Nucleus accumbens (tissue), 56 donors: ENCODE results near the gene DDR1.
"Not testable (repeated sequence)": the region's sequence is repeated elsewhere in the genome, so short reads cannot be mapped to it uniquely, and the experiment has no call there.

Source experiments
- DNase-seq, 56 donors: peaks; one replicate each; lab custom pipeline; 2025; lab: John Stamatoyannopoulos, UW

The DDR1 gene

DNA sequence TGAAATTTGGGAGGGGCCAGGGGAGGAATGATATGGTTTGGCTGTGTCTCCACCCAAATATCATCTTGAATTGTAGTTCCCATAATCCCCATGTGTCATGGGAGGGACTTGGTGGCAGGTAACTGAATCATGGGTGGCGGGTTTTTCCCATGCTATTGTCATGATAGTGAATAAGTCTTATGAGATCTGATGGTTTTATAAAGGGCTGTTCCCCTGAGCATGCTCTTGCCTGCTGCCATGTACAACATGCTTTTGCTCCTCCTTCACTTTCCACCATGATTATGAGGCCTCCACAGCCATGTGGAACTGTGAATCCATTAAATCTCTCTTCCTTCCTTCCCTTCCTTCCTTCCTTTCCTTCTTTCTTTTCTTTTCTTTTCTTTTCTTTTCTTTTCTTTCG lies 31.9 kb upstream of the DDR1 start:
- DNase-seq = not testable (repeated sequence)

DNA sequence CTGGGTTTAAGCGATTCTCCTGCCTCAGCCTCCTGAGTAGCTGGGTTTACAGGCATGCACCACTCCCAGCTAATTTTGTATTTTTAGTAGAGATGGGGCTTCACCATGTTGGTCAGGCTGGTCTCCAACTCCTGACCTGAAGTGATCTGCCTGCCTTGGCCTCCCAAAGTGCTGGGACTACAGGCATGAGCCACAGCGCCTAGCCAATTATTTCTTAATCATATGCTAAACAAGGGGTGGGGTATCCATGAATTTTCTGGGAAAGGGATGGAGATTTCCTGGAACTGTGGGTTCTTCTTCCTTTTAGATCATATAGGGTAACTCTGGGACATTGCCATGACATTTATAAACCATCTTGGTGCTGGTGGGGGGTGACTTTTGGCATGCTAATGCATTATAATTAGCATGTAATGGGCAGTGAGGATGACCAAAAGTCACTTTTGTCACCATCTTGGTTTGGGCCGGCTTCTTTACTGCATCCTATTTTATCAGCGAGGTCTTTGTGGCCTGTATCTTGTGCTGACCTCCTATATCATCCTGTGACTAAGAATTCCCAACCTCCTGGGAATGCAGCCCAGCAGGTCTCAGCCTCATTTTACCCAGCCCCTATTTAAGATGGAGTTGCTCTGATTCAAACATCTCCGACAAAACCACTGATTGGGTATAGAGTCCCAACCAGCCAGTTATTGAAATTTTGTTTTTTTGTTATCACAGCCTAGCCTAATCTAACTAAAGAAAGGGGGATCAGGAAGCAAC lies 29.9 kb upstream of the DDR1 start:
- DNase-seq = no peak

DNA sequence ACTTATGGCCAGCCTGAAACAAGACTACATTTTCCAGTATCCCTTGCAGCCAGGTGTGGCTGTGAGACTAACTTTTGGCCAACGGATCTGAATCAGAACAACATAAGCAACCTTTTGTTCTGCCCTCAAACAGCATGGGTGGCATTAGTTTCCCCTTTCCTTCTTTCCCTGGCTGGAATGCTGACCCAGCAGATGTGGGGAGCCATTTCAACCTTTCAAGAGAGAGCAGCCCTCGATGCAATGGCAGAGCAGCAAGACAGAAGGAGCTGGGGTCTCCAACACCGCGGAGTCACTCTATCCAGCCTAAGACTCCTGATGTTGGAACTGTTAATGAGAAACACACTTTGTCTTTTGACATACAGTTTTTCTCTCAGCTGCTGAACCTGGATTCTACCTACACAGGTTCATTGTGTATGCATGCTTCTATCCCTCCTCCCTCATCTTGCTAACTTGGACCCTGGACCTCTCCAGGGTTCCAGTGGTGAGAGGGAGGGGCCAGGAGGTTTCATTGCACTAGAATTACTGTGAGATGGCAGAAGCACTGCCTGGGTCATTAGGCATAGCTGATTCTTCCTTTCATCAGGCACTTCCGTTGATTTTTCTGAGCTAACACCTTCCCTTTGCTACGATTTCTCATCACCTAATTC lies 28.8 kb upstream of the DDR1 start:
- DNase-seq = no peak

DNA sequence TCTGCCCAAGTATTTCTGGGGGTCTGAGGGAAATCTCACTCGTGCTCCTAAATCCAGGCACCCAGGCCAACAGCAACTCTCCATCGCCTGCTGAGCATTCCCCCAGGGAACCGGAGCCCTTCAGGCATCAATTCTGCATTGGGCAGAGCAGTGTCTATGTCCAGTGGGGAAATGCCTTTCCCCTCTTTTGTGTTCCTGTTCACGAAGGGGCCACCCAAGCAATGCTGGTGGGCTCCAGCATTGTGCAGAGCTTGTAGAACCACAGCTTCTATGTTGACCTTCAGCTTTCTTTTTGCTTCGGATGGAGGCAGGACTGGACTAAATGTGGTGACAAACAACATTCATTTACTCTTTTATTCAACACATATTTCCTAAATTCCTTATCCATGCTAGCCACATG lies 27.2 kb upstream of the DDR1 start:
- no peak for DNase-seq

DNA sequence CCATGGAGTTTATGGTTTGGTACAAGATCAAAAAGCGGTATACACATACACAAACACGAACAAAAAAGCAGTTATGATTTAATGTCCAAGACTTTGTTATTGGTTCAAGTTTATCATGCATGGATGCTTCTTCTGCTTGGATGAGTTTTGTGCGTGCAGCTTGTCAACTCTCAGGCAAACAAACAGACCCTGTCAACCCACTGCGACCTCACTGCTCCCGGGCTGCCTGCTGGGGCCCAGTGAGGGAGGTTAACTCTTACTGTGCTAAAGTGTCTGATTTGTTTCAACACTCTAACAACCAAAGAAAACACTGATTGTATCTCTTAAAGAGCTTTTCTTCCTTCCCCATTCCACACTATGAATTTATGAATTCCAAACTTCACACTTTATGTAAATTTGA lies 26.8 kb upstream of the DDR1 start:
- DNase-seq = no peak

DNA sequence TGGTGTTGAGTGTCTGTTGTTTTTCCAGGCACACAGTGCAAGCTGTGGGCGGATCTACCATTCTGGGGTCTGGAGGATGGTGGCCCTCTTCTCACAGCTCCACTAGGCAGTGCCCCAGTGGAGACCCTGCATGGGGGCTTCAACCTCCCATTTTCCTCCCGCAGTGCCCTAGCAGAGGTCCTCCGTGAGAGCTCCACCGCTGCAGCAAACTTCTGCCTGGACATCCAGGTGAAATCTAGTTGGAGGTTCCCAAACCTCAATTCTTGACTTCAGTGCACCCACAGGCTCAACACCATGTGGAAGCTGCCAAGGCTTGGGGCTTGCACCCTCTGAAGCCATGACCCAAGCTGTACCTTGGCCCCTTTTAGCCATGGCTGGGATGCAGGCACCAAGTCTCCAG lies 24.6 kb upstream of the DDR1 start:
- not testable (repeated sequence) for DNase-seq

DNA sequence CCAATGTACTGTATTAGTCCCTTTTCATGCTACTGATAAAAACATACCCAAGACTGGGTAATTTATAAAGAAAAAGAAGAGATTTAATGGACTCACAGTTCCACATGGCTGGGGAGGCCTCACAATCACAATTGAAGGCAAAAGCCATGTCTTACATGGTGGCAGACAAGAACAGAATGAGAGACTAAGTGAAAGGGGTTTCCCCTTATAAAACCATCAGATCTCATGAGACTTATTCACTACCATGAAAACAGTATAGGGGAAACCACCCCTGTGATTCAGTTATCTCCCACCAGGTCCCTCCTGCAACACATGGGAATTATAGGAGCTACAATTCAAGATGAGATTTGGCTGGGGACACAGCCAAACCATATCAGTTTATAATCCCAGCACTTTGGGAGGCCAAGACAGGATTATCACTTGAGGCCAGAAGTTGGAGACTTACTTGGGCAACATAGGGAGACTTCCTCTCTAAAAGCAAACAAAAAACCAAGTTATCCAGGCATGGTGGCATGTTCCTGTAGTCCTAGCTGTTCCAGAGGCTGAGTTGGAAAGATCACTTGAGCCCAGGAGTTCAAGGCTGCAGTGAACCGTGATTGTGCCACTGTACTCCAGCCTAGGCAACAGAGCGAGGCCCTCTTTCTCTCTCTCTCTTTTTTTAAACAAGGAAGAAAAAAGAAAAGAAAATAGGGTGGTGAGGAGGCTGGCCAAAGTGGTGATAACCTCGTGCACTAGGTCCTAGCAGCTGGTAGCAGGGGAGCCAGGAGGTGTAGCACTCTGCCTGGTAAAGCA lies 22.9 kb upstream of the DDR1 start:
- DNase-seq = no peak

DNA sequence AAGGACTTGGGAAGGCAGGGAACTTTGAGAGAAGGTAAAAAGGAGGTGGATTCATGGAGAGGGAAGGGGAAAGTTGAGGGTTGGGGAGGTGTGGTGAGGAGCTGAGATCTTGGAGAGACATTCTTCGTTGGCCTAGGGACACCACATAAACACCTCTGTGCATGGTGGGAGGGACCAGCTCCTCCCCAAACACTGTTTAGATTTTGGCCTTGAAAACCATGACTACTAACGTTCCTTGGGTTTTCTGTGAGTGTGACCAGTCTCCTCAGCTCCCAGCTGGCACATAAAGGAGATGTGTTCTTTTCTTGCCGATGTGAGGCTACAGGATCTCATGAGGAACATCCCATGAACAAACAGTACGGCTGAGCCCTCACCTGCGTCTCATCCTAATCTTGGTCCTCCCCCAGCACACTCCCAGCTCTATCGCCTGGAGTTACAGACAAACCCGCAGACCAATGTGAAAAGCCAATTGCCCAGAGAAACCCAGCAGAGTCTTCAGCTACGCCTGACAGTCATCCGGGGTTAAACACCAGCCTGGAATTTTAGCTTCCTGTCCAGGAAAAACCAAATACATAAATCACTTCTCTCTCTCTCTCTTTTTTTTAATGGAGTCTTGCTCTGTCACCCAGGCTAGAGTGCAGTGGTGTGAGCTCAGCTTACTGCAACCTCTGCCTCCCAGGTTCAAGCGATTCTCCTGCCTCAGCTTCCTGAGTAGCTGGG lies 22.0 kb upstream of the DDR1 start:
- DNase-seq = no peak

DNA sequence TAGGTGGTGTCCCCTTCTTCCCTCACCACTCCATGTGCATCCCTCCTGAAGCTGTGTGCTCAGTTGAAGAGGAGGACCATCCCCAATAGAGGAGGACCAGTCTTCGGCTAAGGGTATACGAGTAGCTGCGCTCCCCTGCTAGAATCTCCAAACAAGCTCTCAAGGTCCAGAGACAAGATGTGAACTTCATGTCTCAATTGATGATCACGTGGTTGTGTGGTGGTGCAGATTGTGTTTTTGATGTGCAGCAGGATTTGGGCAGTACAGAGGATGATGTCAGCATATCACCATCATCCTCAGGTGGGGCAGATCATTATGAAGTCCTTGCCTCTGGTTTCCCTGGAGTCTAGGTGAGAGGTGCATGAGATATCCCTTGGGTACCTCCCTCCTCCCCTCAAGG lies 20.0 kb upstream of the DDR1 start:
- no peak for DNase-seq

DNA sequence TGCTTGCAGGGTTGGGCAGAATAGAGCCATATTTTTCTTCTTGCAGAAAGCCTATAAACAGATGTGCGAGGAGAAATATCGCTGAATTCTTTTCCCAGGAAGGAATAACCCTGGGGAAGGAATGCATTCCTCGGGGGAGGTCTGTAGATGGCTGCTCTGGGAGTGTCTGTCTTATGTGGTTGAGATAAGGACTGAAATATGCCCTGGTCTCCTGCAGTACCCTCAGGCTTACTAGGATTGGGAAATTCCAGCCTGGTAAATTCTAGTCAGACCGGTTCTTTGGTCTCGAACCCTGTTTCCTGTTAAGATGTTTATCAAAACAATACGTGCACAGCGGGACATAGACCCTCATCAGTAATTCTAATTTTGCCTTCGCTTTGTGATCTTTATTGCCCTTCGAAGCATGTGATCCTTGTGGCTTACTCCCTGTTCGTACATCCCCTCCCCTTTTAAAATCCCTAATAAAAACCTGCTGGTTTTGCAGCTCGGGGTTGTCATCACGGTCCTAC lies 15.0 kb upstream of the DDR1 start:
- not testable (repeated sequence) for DNase-seq

DNA sequence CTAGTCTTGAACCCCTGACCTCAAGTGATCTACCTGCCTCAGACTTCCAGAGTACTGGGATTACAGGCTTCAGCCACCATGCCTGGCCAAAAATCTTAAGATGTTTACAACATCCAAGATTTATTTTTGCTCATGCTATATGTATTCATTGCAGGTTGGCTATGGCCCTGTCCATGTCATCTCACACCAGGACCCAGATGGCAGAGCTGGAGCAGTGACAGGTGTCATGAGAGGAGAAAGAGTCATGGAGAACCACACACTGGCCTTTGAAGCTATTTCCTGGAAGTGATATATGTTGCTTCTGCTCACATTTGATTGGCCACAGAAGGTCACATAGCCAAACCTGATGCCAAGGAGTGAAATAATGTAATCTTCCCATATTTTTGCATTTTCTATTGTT lies 13.8 kb upstream of the DDR1 start:
- no peak for DNase-seq

DNA sequence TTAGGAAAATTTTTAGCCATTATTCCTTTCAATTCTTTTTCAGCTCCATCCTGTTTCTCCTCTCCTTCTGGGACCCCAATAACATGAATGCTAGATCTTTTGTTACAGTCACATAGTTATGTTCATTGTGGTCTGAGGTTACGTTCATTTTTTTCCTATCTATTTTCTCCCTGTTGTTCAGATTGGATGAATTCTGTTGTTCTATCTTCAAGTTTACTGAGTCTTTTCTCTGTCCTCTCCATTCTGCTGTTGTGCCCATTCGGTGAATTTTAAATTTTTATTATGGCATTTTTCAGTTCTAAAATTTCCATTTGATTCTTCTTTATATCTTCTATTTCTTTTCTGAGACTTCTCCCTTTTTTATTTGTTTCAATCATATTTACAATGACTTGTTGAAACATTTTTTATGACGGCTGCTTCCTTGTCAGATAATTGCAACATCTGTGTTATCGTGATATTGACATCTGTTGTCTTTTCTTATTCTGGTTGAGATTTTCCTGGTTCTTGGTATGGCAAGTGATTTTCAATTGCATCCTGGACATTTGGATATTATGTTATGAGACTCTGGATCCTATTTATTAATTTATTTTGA lies 12.6 kb upstream of the DDR1 start:
- DNase-seq = no peak

DNA sequence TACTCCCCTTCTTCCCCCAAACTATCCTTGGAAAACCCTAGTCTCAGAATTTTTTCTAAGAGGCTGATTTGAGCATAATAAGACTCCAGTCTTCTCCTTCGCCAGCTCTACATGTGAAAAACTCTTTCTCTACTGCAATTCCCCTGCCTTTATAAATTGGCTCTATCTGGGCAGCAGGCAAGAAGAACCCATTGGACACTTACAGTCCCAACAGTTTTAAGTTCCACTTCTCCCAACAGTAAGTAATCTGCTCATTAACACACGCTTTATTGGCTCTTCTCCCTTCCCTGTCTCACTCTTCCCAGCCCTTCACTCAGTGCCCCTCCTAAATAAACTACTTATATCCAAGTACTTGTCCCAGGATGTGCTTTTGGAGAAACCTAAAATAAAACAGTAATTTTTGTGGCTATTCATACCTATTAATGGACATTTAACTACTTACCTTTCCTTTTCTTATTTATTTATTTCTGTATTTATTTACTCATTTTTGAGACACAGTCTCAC lies 11.1 kb upstream of the DDR1 start:
- no peak for DNase-seq

DNA sequence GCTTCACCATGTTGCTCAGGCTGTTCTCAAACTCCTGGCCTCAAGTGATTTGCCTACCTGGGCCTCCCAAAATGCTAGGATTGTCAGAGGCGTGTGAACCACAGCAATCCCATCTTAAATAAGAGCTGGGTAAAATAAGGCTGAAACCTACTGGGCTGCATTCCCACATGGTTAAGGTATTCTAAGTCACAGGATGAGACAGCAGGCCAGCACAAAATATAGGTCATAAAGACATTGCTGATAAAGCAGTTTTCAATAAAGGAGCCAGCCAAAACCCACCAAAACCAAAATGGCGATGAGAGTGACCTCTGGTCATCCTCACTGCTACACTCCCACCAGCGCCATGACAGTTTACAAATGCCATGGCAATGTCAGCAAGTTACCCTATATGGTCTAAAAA lies 10.5 kb upstream of the DDR1 start:
- DNase-seq = not testable (repeated sequence)

DNA sequence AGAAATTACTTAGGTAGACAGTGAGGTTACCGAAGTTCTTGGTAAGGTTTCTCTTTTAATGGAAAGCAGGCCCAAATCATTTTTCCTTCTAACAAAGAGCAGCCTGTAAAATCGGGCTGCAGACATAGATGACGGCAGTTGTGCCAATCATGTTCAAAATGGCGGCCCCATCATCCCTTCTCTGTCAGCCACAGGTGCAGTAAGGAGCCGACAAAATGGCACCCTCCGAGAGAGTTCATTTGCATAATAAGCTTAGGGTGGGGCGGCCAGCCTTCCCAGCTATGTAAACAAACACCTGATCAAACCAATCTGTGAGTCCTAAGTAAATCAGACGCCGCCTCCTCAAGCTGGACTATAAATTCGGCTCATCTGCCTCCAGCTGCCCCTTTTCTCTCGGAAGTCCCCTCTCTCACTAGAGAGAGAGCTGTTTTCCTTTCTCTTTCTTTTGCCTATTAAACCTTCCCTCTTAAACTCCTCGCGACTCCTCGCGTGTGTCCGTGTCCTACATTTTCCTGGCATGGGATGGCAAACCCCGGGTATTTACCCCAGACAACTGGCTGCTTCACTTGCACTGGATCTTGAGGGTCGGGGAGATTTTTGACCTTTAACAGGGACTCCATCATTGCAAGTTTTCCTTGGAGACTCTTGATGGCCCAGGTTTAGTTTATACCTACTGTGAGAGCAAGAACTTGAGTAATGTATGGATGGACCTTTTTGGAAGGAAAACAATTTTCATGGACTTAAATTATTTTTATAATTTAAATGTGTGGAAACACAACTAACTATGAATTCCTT lies 8.9 kb upstream of the DDR1 start:
- DNase-seq = peak in 1 of 56 donors; percentile 3

DNA sequence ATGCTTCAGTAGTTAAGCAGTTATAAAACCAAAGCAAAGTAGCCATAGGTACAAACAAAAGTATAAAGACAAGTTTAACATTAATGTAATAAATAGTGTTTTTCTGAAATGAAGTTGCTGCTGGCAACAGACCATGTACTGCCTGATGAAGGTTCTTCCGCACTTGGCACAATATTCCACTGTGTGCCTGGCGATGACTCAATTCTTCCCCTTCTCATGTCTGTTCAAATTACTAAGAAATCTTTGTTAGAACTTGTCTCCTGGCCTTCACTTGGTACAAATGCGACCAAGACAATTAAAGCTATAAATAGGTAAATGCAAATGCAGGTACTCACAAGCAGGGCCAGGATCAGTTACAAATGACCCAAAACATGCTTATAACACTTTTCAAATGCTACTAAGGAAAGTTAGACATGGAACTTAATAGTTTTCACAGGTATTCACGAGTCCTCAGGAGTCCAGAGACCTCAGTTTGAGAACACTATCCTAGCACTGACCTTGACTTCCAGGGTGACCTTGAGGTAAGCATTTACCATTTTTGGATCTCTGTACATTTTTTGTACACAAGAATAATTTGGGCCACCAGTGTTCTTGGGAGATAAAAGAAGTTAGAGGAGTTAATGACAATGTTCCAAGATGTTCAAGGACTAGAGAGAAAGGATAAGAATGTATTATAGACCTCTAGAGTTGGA lies 8.1 kb upstream of the DDR1 start:
- DNase-seq = peak in 3 of 56 donors; percentile 17 to 33 (median 20)

DNA sequence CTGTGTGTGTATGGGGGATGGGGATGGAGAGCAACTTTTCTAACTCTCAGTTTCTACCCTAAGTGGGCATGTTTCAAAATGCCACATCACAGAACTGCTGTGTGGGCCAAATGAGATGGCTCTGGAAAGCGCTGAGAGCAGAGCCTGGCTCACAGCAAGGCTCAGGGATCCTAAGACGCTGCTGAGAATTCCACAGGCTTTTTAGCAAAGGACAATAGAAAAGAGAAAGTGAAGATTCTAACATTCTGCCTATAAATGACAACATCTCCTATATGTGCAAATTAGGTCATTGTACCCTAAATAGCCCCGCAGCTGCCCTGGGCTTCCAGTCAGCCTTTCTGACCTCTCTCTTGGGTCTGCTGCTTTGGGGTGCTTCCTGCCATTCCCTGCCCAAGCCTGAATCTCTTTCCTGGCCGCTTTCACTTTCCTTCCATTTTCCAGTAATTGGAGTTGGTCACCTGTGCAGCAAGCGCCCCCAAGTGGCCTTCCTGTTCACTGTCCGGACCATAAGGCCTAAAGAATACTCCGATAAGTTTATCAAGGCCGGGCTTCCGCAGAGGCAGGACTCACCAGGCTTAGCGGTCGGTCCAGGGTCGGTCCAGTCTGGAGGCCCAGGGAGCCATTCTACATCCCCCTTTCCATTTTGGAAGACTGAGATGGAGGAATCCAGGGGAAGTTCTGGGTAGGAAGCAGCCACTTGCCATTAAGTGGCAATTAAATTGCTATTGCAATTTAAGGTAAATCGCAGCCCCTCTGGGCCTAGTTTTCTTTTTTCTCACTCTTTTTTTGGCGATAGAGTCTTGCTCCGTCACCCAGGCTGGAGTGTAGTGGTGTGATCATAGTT lies 6.7 kb upstream of the DDR1 start:
- peak in 52 of 56 donors; percentile 38 to 92 (median 73) for DNase-seq
